HEK293 (cell line): Measurements from ENCODE around the gene KLHL17.

Source experiments
- BCL11B ChIP-seq: fragments of 450-650 bp; formaldehyde crosslinking; IDR thresholded peaks from 2 replicates; pipeline ENCODE4 v1.5.1; 2016; ENCODE audit warnings: low read depth, missing biosample characterization, missing genetic modification characterization
- HIC1 ChIP-seq: fragments of 450-650 bp; formaldehyde crosslinking; IDR thresholded peaks from 2 replicates; pipeline ENCODE4 v1.5.1; 2016; ENCODE audit warnings: missing biosample characterization, missing genetic modification characterization
- KLF9 ChIP-seq: fragments of 450-650 bp; formaldehyde crosslinking; IDR thresholded peaks from 2 replicates; pipeline ENCODE4 v1.5.1; 2016; ENCODE audit warnings: missing biosample characterization, missing genetic modification characterization, low read depth
- REST ChIP-seq: fragments of 450-650 bp; formaldehyde crosslinking; IDR thresholded peaks from 2 replicates; pipeline ENCODE4 v1.5.1; 2016; ENCODE audit warnings: missing biosample characterization, missing genetic modification characterization
- SCRT1 ChIP-seq: fragments of 450-650 bp; formaldehyde crosslinking; IDR thresholded peaks from 2 replicates; pipeline ENCODE4 v1.5.1; 2016; ENCODE audit warnings: missing biosample characterization, missing genetic modification characterization, borderline replicate concordance
- YY1 ChIP-seq: fragments of 450-650 bp; formaldehyde crosslinking; IDR thresholded peaks from 2 replicates; pipeline ENCODE4 v1.5.1; 2018; ENCODE audit warnings: missing biosample characterization, missing genetic modification characterization
- YY2 ChIP-seq: fragments of 450-650 bp; formaldehyde crosslinking; IDR thresholded peaks from 2 replicates; pipeline ENCODE4 v1.5.1; 2016; ENCODE audit warnings: missing biosample characterization, missing genetic modification characterization
- ZFHX2 ChIP-seq: fragments of 450-650 bp; formaldehyde crosslinking; conservative IDR thresholded peaks from 2 replicates; pipeline ENCODE4 v1.5.1; 2016; ENCODE audit warnings: missing biosample characterization, missing genetic modification characterization
- ZFP3 ChIP-seq: fragments of 450-650 bp; formaldehyde crosslinking; IDR thresholded peaks from 2 replicates; pipeline ENCODE4 v1.5.1; 2016; ENCODE audit warnings: low read depth, missing biosample characterization, missing genetic modification characterization
- ZIC2 ChIP-seq: fragments of 450-650 bp; formaldehyde crosslinking; IDR thresholded peaks from 2 replicates; pipeline ENCODE4 v1.5.1; 2016; ENCODE audit warnings: missing biosample characterization, missing genetic modification characterization
- ZNF114 ChIP-seq: fragments of 450-650 bp; formaldehyde crosslinking; IDR thresholded peaks from 2 replicates; pipeline ENCODE4 v1.5.0; 2017; ENCODE audit warnings: missing biosample characterization, missing genetic modification characterization
- ZNF132 ChIP-seq: fragments of 450-650 bp; formaldehyde crosslinking; IDR thresholded peaks from 2 replicates; pipeline ENCODE4 v1.5.1; 2017; ENCODE audit warnings: missing biosample characterization, missing genetic modification characterization, borderline replicate concordance
- ZNF146 ChIP-seq: fragments of 450-650 bp; formaldehyde crosslinking; IDR thresholded peaks from 2 replicates; pipeline ENCODE4 v1.5.1; 2016; ENCODE audit warnings: missing biosample characterization, missing genetic modification characterization
- ZNF19 ChIP-seq: fragments of 450-650 bp; formaldehyde crosslinking; IDR thresholded peaks from 2 replicates; pipeline ENCODE4; 2016; ENCODE audit warnings: missing biosample characterization, missing genetic modification characterization, low read depth
- ZNF223 ChIP-seq: fragments of 450-650 bp; formaldehyde crosslinking; IDR thresholded peaks from 2 replicates; pipeline ENCODE4 v1.5.1; 2016; ENCODE audit warnings: missing biosample characterization, missing genetic modification characterization
- ZNF248 ChIP-seq: fragments of 450-650 bp; formaldehyde crosslinking; IDR thresholded peaks from 2 replicates; pipeline ENCODE4 v1.5.1; 2017; ENCODE audit warnings: missing biosample characterization, missing genetic modification characterization
- ZNF416 ChIP-seq: fragments of 450-650 bp; formaldehyde crosslinking; IDR thresholded peaks from 2 replicates; pipeline ENCODE4 v1.5.1; 2016; ENCODE audit warnings: missing biosample characterization, missing genetic modification characterization
- ZNF426 ChIP-seq: fragments of 450-650 bp; formaldehyde crosslinking; IDR thresholded peaks from 2 replicates; pipeline ENCODE4 v1.5.1; 2017; ENCODE audit warnings: missing biosample characterization, missing genetic modification characterization, mild to moderate bottlenecking, inconsistent platforms, moderate library complexity
- ZNF501 ChIP-seq: fragments of 450-650 bp; formaldehyde crosslinking; IDR thresholded peaks from 2 replicates; pipeline ENCODE4 v1.5.1; 2016; ENCODE audit warnings: missing biosample characterization, missing genetic modification characterization
- ZNF555 ChIP-seq: fragments of 450-650 bp; formaldehyde crosslinking; conservative IDR thresholded peaks from 2 replicates; pipeline ENCODE4 v1.5.1; 2017; ENCODE audit warnings: missing biosample characterization, mild to moderate bottlenecking, missing genetic modification characterization, inconsistent platforms
- ZNF645 ChIP-seq: fragments of 450-650 bp; formaldehyde crosslinking; IDR thresholded peaks from 2 replicates; pipeline ENCODE4; 2016; ENCODE audit warnings: missing biosample characterization, missing genetic modification characterization
- ZNF664 ChIP-seq: fragments of 450-650 bp; formaldehyde crosslinking; IDR thresholded peaks from 2 replicates; pipeline ENCODE4 v1.5.1; 2016; ENCODE audit warnings: missing biosample characterization, missing genetic modification characterization
- ZNF76 ChIP-seq: fragments of 450-650 bp; formaldehyde crosslinking; IDR thresholded peaks from 2 replicates; pipeline ENCODE4; 2016; ENCODE audit warnings: low read depth, missing biosample characterization, missing genetic modification characterization, borderline replicate concordance
- ZNF776 ChIP-seq: fragments of 450-650 bp; formaldehyde crosslinking; IDR thresholded peaks from 2 replicates; pipeline ENCODE4 v1.5.0; 2017; ENCODE audit warnings: missing biosample characterization, missing genetic modification characterization, borderline replicate concordance
- ZSCAN18 ChIP-seq: fragments of 450-650 bp; formaldehyde crosslinking; IDR thresholded peaks from 2 replicates; pipeline ENCODE4 v1.5.1; 2016; ENCODE audit warnings: missing biosample characterization, missing genetic modification characterization
- TF ChIP-seq, protein P1 (sequence below): fragments of 450-650 bp; formaldehyde crosslinking; IDR thresholded peaks from 2 replicates; pipeline ENCODE4 v1.5.1; 2017; ENCODE audit warnings: missing biosample characterization, missing genetic modification characterization
- TF ChIP-seq, protein P2 (sequence below): sonication (generic); formaldehyde crosslinking; IDR thresholded peaks from 2 replicates; pipeline ENCODE4 v1.8.1; 2022; ENCODE audit warnings: mild to moderate bottlenecking, moderate library complexity, missing genetic modification reagents
- TF ChIP-seq, protein P3 (sequence below): fragments of 450-650 bp; formaldehyde crosslinking; IDR thresholded peaks from 2 replicates; pipeline ENCODE4 v1.5.1; 2016; ENCODE audit warnings: missing biosample characterization, missing genetic modification characterization

Gene KLHL17

GRCh38 chr1:997993-998744 lies 37.8 kb downstream of the KLHL17 start (continued):
- TF ChIP-seq REST = no peak
- TF ChIP-seq ZNF248 (tag by site-specific recombination) = no peak
- TF ChIP-seq ZFP3 = no peak
- no peak for TF ChIP-seq ZNF114 (tag by site-specific recombination)
- no peak for TF ChIP-seq ZNF555 (tag by site-specific recombination)
- peak; percentile 42; the same call in 1 of the 2 replicates for TF ChIP-seq ZNF76 (tag by site-specific recombination)
- no peak for TF ChIP-seq ZNF645
- TF ChIP-seq ZNF223 (tag by site-specific recombination) = no peak
- peak; percentile 18; the same call in 1 of the 2 replicates for TF ChIP-seq BCL11B (tag by site-specific recombination)
- peak; percentile 95 for TF ChIP-seq ZIC2 (tag by site-specific recombination)
- TF ChIP-seq ZNF416 (tag by site-specific recombination) = no peak
- TF ChIP-seq ZFHX2 (tag by site-specific recombination) = peak; percentile 65
- peak; percentile 14; the same call in 1 of the 2 replicates for TF ChIP-seq ZNF146 (tag by site-specific recombination)
- TF ChIP-seq ZNF664 (tag by site-specific recombination) = no peak
- TF ChIP-seq, protein P1, sequence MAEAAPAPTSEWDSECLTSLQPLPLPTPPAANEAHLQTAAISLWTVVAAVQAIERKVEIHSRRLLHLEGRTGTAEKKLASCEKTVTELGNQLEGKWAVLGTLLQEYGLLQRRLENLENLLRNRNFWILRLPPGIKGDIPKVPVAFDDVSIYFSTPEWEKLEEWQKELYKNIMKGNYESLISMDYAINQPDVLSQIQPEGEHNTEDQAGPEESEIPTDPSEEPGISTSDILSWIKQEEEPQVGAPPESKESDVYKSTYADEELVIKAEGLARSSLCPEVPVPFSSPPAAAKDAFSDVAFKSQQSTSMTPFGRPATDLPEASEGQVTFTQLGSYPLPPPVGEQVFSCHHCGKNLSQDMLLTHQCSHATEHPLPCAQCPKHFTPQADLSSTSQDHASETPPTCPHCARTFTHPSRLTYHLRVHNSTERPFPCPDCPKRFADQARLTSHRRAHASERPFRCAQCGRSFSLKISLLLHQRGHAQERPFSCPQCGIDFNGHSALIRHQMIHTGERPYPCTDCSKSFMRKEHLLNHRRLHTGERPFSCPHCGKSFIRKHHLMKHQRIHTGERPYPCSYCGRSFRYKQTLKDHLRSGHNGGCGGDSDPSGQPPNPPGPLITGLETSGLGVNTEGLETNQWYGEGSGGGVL (tag by site-specific recombination) = peak; percentile 59
- TF ChIP-seq YY1 (tag by site-specific recombination) = no peak
- TF ChIP-seq ZNF426 = no peak
- peak; percentile 91 for TF ChIP-seq HIC1 (tag by site-specific recombination)
- TF ChIP-seq, protein P2, sequence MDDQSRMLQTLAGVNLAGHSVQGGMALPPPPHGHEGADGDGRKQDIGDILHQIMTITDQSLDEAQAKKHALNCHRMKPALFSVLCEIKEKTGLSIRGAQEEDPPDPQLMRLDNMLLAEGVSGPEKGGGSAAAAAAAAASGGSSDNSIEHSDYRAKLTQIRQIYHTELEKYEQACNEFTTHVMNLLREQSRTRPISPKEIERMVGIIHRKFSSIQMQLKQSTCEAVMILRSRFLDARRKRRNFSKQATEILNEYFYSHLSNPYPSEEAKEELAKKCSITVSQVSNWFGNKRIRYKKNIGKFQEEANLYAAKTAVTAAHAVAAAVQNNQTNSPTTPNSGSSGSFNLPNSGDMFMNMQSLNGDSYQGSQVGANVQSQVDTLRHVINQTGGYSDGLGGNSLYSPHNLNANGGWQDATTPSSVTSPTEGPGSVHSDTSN (CRISPR knock-in tag) = peak; percentile 66; the same call in 1 of the 2 replicates
- no peak for TF ChIP-seq ZNF776 (tag by site-specific recombination)
- TF ChIP-seq ZNF19 = no peak
- TF ChIP-seq ZNF501 = peak; percentile 57; the same call in 1 of the 2 replicates
- 0 out of 2 replicates have a peak, but pooled peaks have one; percentile 16 for TF ChIP-seq KLF9
- TF ChIP-seq YY2 = no peak
- TF ChIP-seq SCRT1 (tag by site-specific recombination) = no peak
- no peak for TF ChIP-seq ZNF132 (tag by site-specific recombination)
- no peak for TF ChIP-seq ZSCAN18 (tag by site-specific recombination)
- TF ChIP-seq, protein P3, sequence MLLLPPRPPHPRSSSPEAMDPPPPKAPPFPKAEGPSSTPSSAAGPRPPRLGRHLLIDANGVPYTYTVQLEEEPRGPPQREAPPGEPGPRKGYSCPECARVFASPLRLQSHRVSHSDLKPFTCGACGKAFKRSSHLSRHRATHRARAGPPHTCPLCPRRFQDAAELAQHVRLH (tag by site-specific recombination) = no peak
